K562 (cell line): ENCODE data around the gene RPS28. TPM values are rescaled to one million over a fixed set of nuclear protein-coding genes. Genes with fewer than 3 reads are reported as not detected.

ENCODE experiments used
- ARID1B ChIP-seq: fragments of 450-650 bp; IDR thresholded peaks from 2 replicates; pipeline ENCODE4 v1.6.1; 2016; ENCODE audit warnings: antibody characterized with exemption, mild to moderate bottlenecking, inconsistent platforms
- CHD2 ChIP-seq: IDR thresholded peaks from 2 replicates; pipeline ENCODE4 v1.6.1; 2011; ENCODE audit warnings: low read depth, low read length
- DACH1 ChIP-seq: fragments of 450-650 bp; IDR thresholded peaks from 2 replicates; pipeline ENCODE4 v1.6.1; 2018; ENCODE audit not compliant: partially characterized antibody
- GATAD2B ChIP-seq: fragments of 450-650 bp; IDR thresholded peaks from 2 replicates; pipeline ENCODE4 v1.6.1; 2017; ENCODE audit warnings: mild to moderate bottlenecking, borderline replicate concordance
- MEIS2 ChIP-seq: fragments of 450-650 bp; IDR thresholded peaks from 2 replicates; pipeline ENCODE4 v1.6.1; 2014; ENCODE audit warnings: mild to moderate bottlenecking; ENCODE audit not compliant: partially characterized antibody
- MNT ChIP-seq, 2 experiments: fragments of 450-650 bp; conservative IDR thresholded peaks; 2 replicates each; pipeline ENCODE4 v1.6.1; 2017; ENCODE audit warnings: mild to moderate bottlenecking in 2 of 2, moderate library complexity in 2 of 2
- PHB2 ChIP-seq: fragments of 450-650 bp; IDR thresholded peaks from 2 replicates; pipeline ENCODE4 v1.6.1; 2017; ENCODE audit warnings: low read depth
- PTTG1 ChIP-seq: fragments of 450-650 bp; IDR thresholded peaks from 2 replicates; pipeline ENCODE4 v1.6.1; 2016; ENCODE audit warnings: low read depth, mild to moderate bottlenecking, missing genetic modification characterization, missing compliant biosample characterization
- RBM15 ChIP-seq: fragments of 200-400 bp; formaldehyde crosslinking; IDR thresholded peaks from 2 replicates; pipeline ENCODE4 v1.6.1; 2018; ENCODE audit warnings: mild to moderate bottlenecking, low read length, moderate library complexity; ENCODE audit not compliant: insufficient read depth
- SMAD1 ChIP-seq: fragments of 150-350 bp; IDR thresholded peaks from 2 replicates; pipeline ENCODE4 v1.6.1; 2014; ENCODE audit warnings: low read length, low read depth; ENCODE audit not compliant: partially characterized antibody
- SRSF1 ChIP-seq: fragments of 200-400 bp; formaldehyde crosslinking; IDR thresholded peaks from 2 replicates; pipeline ENCODE4 v1.6.1; 2017; ENCODE audit warnings: mild to moderate bottlenecking, low read depth, low read length, moderate library complexity
- YY1 ChIP-seq, 3 experiments: IDR thresholded peaks; 2 replicates each; pipeline ENCODE4 v1.6.1; 2011; ENCODE audit warnings: low read length in 2 of 3, mild to moderate bottlenecking in 2 of 3, moderate library complexity in 2 of 3, borderline replicate concordance in 1 of 3, control low read depth in 1 of 3, low read depth in 1 of 3; ENCODE audit not compliant: insufficient read depth in 3 of 3, insufficient replicate concordance in 2 of 3, control insufficient read depth in 1 of 3, insufficient read length in 1 of 3; ENCODE audit errors: extremely low read depth in 1 of 3
- ZBTB49 ChIP-seq: sonication (generic); formaldehyde crosslinking; IDR thresholded peaks from 2 replicates; pipeline ENCODE4 v1.8.0; 2022; ENCODE audit warnings: missing genetic modification reagents, mild to moderate bottlenecking, borderline replicate concordance
- ZFP1 ChIP-seq: fragments of 450-650 bp; formaldehyde crosslinking; IDR thresholded peaks from 2 replicates; pipeline ENCODE4 v1.4.0; 2020; ENCODE audit warnings: mild to moderate bottlenecking, mixed read lengths
- ZNF12 ChIP-seq: sonication (generic); formaldehyde crosslinking; IDR thresholded peaks from 2 replicates; pipeline ENCODE4 v1.4.0; 2020; ENCODE audit warnings: mild to moderate bottlenecking, missing genetic modification reagents
- ZNF224 ChIP-seq: sonication (generic); formaldehyde crosslinking; IDR thresholded peaks from 2 replicates; pipeline ENCODE4 v1.8.0; 2022; ENCODE audit warnings: mild to moderate bottlenecking, missing genetic modification reagents
- ZNF239 ChIP-seq: fragments of 250-450 bp; sonication (Bioruptor Pico); IDR thresholded peaks from 2 replicates; pipeline ENCODE4 v1.4.0; 2020; ENCODE audit warnings: mild to moderate bottlenecking
- ZNF24 ChIP-seq: fragments of 450-650 bp; IDR thresholded peaks from 2 replicates; pipeline ENCODE4 v1.6.1; 2016
- ZNF282 ChIP-seq: sonication (generic); formaldehyde crosslinking; IDR thresholded peaks from 2 replicates; pipeline ENCODE4 v1.8.1; 2023; ENCODE audit warnings: missing genetic modification reagents
- ZSCAN29 ChIP-seq: fragments of 450-650 bp; IDR thresholded peaks from 2 replicates; pipeline ENCODE4 v1.6.1; 2017
- polyA plus RNA-seq, 8 experiments: library from polyadenylated mRNA; depleted of rRNA in 4 of 8; stranded (reverse) in 5 of 8; unstranded in 3 of 8; fragments of >200 nt; fragmentation: Nextera tagmentation in 2 of 8; fragmentation: Illumina TruSeq in 1 of 8; extraction: Ambion mirVana in 2 of 8; extraction: Trizol in 1 of 8; gene quantifications; 2 replicates each; pipeline versions ENCODE4 v1.2.1 to v1.2.3, GENCODE V29; 2011 to 2014; ENCODE audit warnings: inconsistent platforms in 1 of 8, missing spikeins in 1 of 8
- total RNA-seq, 7 experiments: library from RNA; depleted of rRNA in 6 of 7; stranded (reverse); fragments of >200 nt in 6 of 7; fragmentation: Illumina TruSeq in 2 of 7; extraction: Trizol in 2 of 7; gene quantifications; 2 replicates each; pipeline versions ENCODE4 v1.2.1 to v1.2.3, GENCODE V29; 2011 to 2021; ENCODE audit warnings: low replicate concordance in 1 of 7
- TF ChIP-seq, protein P1 (sequence below): fragments of 250-450 bp; sonication (Bioruptor Pico); IDR thresholded peaks from 2 replicates; pipeline ENCODE4 v1.8.0; 2022; ENCODE audit warnings: moderate library complexity, mild to moderate bottlenecking, inconsistent platforms
- TF ChIP-seq, protein P2 (sequence below), 2 experiments: IDR thresholded peaks; 2 replicates each; pipeline ENCODE4 v1.6.1; 2011; ENCODE audit warnings: borderline replicate concordance in 1 of 2, control low read depth in 1 of 2, low read depth in 1 of 2, low read length in 1 of 2, mild to moderate bottlenecking in 1 of 2, mixed read lengths in 1 of 2, moderate library complexity in 1 of 2; ENCODE audit not compliant: insufficient read depth in 1 of 2, insufficient read length in 1 of 2, poor library complexity in 1 of 2, severe bottlenecking in 1 of 2; ENCODE audit errors: extremely low read depth in 1 of 2

Gene RPS28
- total and polyA plus RNA-seq, 9 of the 15 experiments (the other 6 are each of a cell fraction or from before 2014, with no cell fraction given) = 165 to 2,827 (median 1,303) TPM

DNA sequence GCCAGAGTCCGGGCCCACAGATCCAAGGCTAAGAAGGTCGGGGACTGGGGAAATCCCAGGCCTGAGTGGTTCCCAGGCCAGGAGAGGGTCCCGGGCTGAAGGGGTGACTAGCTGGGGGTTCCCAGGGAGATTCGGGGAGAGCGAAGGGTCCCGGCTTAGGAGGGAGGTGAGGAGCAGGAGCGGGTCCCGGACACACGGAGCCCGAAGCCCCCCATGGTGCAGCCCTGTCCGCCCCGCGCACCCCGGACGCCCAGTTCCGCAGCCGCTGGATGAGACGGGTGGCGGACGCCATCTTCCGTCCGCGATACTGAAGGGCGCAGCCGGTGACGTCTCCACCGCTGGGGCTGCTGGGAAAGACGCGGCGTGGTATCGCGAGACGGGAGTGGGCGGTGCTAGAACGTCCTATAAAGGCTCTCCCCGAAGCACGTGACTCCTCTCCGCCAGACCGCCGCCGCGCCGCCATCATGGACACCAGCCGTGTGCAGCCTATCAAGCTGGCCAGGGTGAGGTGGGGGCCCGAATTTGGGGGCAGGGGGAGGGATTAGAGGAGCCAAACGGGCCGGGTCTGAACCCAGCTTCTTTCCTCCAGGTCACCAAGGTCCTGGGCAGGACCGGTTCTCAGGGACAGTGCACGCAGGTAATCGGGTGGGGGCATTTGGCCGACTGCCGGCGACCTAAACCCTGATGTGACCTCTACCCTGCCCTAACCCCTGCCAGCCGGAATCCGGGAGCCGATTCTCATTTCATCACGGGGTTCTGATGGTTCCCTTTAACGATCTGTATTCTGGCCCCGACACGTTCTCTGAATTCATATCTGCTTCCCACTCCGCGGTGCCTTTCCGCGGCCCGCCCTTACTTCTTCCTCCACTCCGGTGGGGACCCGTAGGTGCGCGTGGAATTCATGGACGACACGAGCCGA, at the start of gene RPS28, which contains the start of gene NDUFA7 (continued):
- TF ChIP-seq, protein P1, sequence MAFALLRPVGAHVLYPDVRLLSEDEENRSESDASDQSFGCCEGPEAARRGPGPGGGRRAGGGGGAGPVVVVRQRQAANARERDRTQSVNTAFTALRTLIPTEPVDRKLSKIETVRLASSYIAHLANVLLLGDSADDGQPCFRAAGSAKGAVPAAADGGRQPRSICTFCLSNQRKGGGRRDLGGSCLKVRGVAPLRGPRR (CRISPR knock-in tag) = no peak
- TF ChIP-seq ZNF224 (CRISPR knock-in tag) (no peak), CHD2 (peak; percentile 98), SRSF1 (no peak), ZSCAN29 (no peak), ZNF282 (CRISPR knock-in tag) (no peak), PTTG1 (tag) (no peak), YY1 (IDR thresholded peaks at IDR 0.05; ENCODE audit: borderline replicate concordance in 1 of 3, control insufficient read depth in 1 of 3, extremely low read depth in 1 of 3, insufficient read depth in 3 of 3, insufficient read length in 1 of 3, insufficient replicate concordance in 2 of 3, low read depth in 1 of 3, low read length in 2 of 3) (peak; percentile 85 to 97 (median 96)), RBM15 (no peak), GATAD2B (no peak), SMAD1 (no peak), MNT (conservative IDR thresholded peaks at IDR 0.05) (peak; percentile 91 to 95), ZBTB49 (CRISPR knock-in tag) (no peak), ARID1B (peak; percentile 24), ZNF239 (CRISPR knock-in tag) (no peak), MEIS2 (no peak), DACH1 (no peak), ZFP1 (CRISPR knock-in tag) (no peak), ZNF12 (CRISPR knock-in tag) (no peak; the same call in 1 of the 2 replicates), PHB2 (no peak), ZNF24 (no peak)
- TF ChIP-seq, protein P2, sequence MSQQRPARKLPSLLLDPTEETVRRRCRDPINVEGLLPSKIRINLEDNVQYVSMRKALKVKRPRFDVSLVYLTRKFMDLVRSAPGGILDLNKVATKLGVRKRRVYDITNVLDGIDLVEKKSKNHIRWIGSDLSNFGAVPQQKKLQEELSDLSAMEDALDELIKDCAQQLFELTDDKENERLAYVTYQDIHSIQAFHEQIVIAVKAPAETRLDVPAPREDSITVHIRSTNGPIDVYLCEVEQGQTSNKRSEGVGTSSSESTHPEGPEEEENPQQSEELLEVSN (IDR thresholded peaks at IDR 0.05; ENCODE audit: borderline replicate concordance in 1 of 2, extremely low read depth in 1 of 2, insufficient read depth in 1 of 2, insufficient read length in 1 of 2, low read depth in 1 of 2, low read length in 1 of 2, poor library complexity in 1 of 2, severe bottlenecking in 1 of 2) = peak; percentile 21 to 43
